ENCODE data around the gene HDGFL3. TPM values are rescaled to one million over a fixed set of nuclear protein-coding genes. Genes with fewer than 3 reads are reported as not detected.

The HDGFL3 gene
- total and polyA plus RNA-seq, 8 donors, result 29.0 to 112 (median 100) TPM

- Histone ChIP-seq H3K4me3 (no peak overlapping the region), H3K9me3 (no peaks in the 10 kb centered on the region), H3K36me3 (no peaks in the 10 kb centered on the region), H3K27me3 (peaks cover 5 to 39% of the 10 kb centered on the region in 2 donors), H3K27ac (no peak overlapping the region), H3K4me1 (peaks cover 0 to 6% of the 10 kb centered on the region in 2 donors)
- TF ChIP-seq CTCF (IDR thresholded peaks at IDR 0.05), result no peak
- intact Hi-C loops (cut with DNase I), result no loop called here
- ATAC-seq (no peak), DNase-seq (peak in 1 of 4 donors; percentile 17)
Observed at GRCh38 chr15:83210619-83211018, 3.0 kb upstream of the HDGFL3 start.

- Histone ChIP-seq H3K4me1 (peaks cover 0 to 12% of the 10 kb centered on the region in 2 donors), H3K36me3 (no peaks in the 10 kb centered on the region), H3K27ac (no peak overlapping the region), H3K4me3 (no peak overlapping the region), H3K27me3 (peaks cover 5 to 39% of the 10 kb centered on the region in 2 donors), H3K9me3 (no peaks in the 10 kb centered on the region)
- intact Hi-C loops (cut with DNase I), result no loop called here
- DNase-seq (no peak), ATAC-seq (no peak)
- TF ChIP-seq CTCF (IDR thresholded peaks at IDR 0.05), result no peak
Observed at GRCh38 chr15:83209333-83209732, 1.7 kb upstream of the HDGFL3 start.

GRCh38 chr15:83208367-83208661 lies 691 bp upstream of the HDGFL3 start:
- TF ChIP-seq CTCF (IDR thresholded peaks at IDR 0.05), result no peak

DNA sequence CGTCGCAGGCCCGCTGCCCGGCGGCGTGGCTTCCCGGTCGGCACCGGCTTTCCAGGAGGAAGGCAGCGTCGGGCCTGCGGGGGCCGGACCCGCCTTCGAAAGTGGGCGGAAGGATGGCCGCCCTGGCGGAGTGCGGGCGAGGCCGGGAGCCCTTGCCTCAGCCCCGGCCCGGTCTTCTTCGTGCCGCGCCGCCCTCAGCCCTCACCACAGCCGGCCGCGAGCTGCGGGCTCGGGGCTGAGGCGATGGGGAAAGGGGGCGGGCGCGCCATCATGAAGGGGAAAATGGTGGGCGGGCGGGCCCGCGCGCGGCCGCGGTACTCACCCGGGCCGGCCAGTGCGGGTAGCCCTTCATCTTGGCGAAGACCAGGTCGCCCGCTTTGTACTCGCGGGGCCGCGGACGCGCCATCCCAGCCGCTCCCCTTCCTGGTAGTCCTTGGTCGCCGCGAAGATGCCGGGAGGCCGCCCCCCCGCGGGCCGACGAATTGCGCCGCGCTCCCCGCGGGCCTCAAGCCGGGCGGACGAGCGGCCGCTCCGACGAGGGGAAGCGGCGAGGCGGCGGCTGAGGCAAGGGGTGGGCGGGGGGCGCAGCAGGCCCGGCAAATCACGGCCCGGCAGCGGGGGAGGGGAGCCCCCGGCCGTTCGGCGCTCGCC lies 489 bp downstream of the HDGFL3 start:
- peak; percentile 38 to 87 (median 58) for DNase-seq
- intact Hi-C loops (cut with DNase I), result no loop called here
- H3K4me1 ChIP-seq, result peaks cover 0 to 15% of the 10 kb centered on the region in 2 donors
- ATAC-seq, result peak; percentile 72
- H3K27me3 ChIP-seq, result peaks cover 5 to 39% of the 10 kb centered on the region in 2 donors
- H3K36me3 ChIP-seq, result peaks cover 0 to 3% of the 10 kb centered on the region in 2 donors
- no peaks in the 10 kb centered on the region for H3K9me3 ChIP-seq
- H3K27ac ChIP-seq, result peak overlapping the region; percentile 79 to 88
- H3K4me3 ChIP-seq, result peak overlapping the region; percentile 71 to 84
- TF ChIP-seq CTCF (IDR thresholded peaks at IDR 0.05), result no peak

More at GRCh38 chr15:83208367-83208661, 691 bp upstream of the HDGFL3 start:
- ATAC-seq (no peak), DNase-seq (peak in 1 of 4 donors; percentile 32)
- H3K4me3 ChIP-seq, result peak overlapping the region; percentile 71 to 84
- peaks cover 5 to 39% of the 10 kb centered on the region in 2 donors for H3K27me3 ChIP-seq
- no peaks in the 10 kb centered on the region for H3K36me3 ChIP-seq
- peaks cover 0 to 12% of the 10 kb centered on the region in 2 donors for H3K4me1 ChIP-seq
- intact Hi-C loops (cut with DNase I), result no loop called here
- peak overlapping the region; percentile 79 to 88 for H3K27ac ChIP-seq
- H3K9me3 ChIP-seq, result no peaks in the 10 kb centered on the region

DNA sequence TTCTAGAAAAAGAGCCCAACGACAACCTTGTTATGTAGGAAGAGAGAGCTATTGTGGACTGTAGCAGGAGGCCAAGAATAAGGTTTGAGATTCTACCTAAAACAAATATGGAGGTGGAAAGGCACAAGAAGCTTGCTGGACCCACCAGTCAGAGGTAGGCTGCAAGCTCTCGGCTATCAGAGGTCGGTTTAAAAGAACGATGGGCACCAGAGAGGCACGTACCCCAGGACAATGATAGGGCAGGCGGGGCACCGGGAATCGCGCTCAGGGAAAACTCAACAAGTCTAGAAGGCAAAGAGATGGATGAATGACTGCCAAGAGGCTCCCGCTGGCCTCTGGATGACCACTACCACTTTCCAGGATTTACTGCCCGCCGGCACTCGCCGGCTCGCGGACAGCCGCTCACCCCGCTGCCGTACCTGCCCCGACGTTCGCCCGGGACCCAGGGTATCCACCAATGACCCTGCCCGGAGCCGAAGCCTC lies 1.1 kb downstream of the HDGFL3 start:
- intact Hi-C loops (cut with DNase I), result no loop called here
- H3K9me3 ChIP-seq, result no peaks in the 10 kb centered on the region
- peaks cover 0 to 3% of the 10 kb centered on the region in 2 donors for H3K36me3 ChIP-seq
- DNase-seq (peak in 2 of 4 donors; percentile 19 to 20), ATAC-seq (peak; percentile 16)
- H3K27ac ChIP-seq, result peak overlapping the region; percentile 79 to 88
- peaks cover 5 to 39% of the 10 kb centered on the region in 2 donors for H3K27me3 ChIP-seq
- H3K4me1 ChIP-seq, result peaks cover 0 to 15% of the 10 kb centered on the region in 2 donors
- TF ChIP-seq CTCF (IDR thresholded peaks at IDR 0.05), result no peak
- peak overlapping the region; percentile 71 to 84 for H3K4me3 ChIP-seq
